ENCODE results near the gene RAB35. TPM values are rescaled to one million over a fixed set of nuclear protein-coding genes. Genes with fewer than 3 reads are reported as not detected.

RAB35 gene
- total RNA-seq, 1 experiment from 2014 or later, result 52.8 TPM

GRCh38 chr12:120103044-120103338 lies 13.6 kb downstream of the RAB35 start:
- POLR2A ChIA-PET (ENCODE audit: unreplicated experiment), result no interaction called here
- no peak for DNase-seq
- Histone ChIP-seq H3F3A (ENCODE audit: low read length, unreplicated experiment) (no peaks in the 10 kb centered on the region), H3K9me3 (ENCODE audit: low read length) (no peaks in the 10 kb centered on the region), H3K27ac (ENCODE audit: low read length) (no peak overlapping the region), H3K27me3 (ENCODE audit: low read length) (no peaks in the 10 kb centered on the region), H3K36me3 (ENCODE audit: low read depth, low read length) (peaks cover 36% of the 10 kb centered on the region), H3K79me2 (ENCODE audit: low read length) (peaks cover 79% of the 10 kb centered on the region), H4K20me1 (ENCODE audit: low read length) (peaks cover 43% of the 10 kb centered on the region), H3K4me1 (ENCODE audit: insufficient read depth, low read length) (no peaks in the 10 kb centered on the region), H3K4me2 (ENCODE audit: low read length) (no peak overlapping the region), H2AFZ (ENCODE audit: low read length) (no peak overlapping the region), H3K4me3 (ENCODE audit: low read length) (no peak overlapping the region), H3K9me2 (replicated peaks; ENCODE audit: low read length) (no peaks in the 10 kb centered on the region), H3K9ac (ENCODE audit: low read length) (no peak overlapping the region)
- no peak for TF ChIP-seq EZH2phosphoT487 (IDR thresholded peaks at IDR 0.05; ENCODE audit: borderline replicate concordance, low read length)
- TF ChIP-seq EZH2 (IDR thresholded peaks at IDR 0.05; ENCODE audit: low read length, unreplicated experiment), result no peak
- no peak for TF ChIP-seq CTCF (conservative IDR thresholded peaks at IDR 0.05; ENCODE audit: low read depth, low read length)
- intact Hi-C loops (cut with micrococcal nuclease), result no loop called here
- no peak for ATAC-seq
- CTCF ChIA-PET, result no interaction called here
- no TSS peak for BruUV-seq (replicated peaks)

- CTCF ChIA-PET, result no interaction called here
Observed at GRCh38 chr12:120102189-120103043, 14.1 kb downstream of the RAB35 start.

More at GRCh38 chr12:120102189-120103043, 14.1 kb downstream of the RAB35 start:
- no peak overlapping the region for H3K4me2 ChIP-seq (ENCODE audit: low read length)
- no TSS peak for BruUV-seq (replicated peaks)
- DNase-seq (no peak), ATAC-seq (no peak)
- peaks cover 74% of the 10 kb centered on the region for H3K79me2 ChIP-seq (ENCODE audit: low read length)
- no peak overlapping the region for H3K27ac ChIP-seq (ENCODE audit: low read length)
- H3F3A ChIP-seq (ENCODE audit: low read length, unreplicated experiment), result no peaks in the 10 kb centered on the region
- TF ChIP-seq EZH2phosphoT487 (IDR thresholded peaks at IDR 0.05; ENCODE audit: borderline replicate concordance, low read length) (no peak), EZH2 (IDR thresholded peaks at IDR 0.05; ENCODE audit: low read length, unreplicated experiment) (no peak), CTCF (conservative IDR thresholded peaks at IDR 0.05; ENCODE audit: low read depth, low read length) (no peak)
- no peak overlapping the region for H3K9ac ChIP-seq (ENCODE audit: low read length)
- H3K36me3 ChIP-seq (ENCODE audit: low read depth, low read length), result peaks cover 37% of the 10 kb centered on the region
- no peak overlapping the region for H2AFZ ChIP-seq (ENCODE audit: low read length)
- H3K27me3 ChIP-seq (ENCODE audit: low read length), result no peaks in the 10 kb centered on the region
- H3K9me3 ChIP-seq (ENCODE audit: low read length), result no peaks in the 10 kb centered on the region
- intact Hi-C loops (cut with micrococcal nuclease), result no loop called here
- no peaks in the 10 kb centered on the region for H3K9me2 ChIP-seq (replicated peaks; ENCODE audit: low read length)
- no peak overlapping the region for H3K4me3 ChIP-seq (ENCODE audit: low read length)
- POLR2A ChIA-PET (ENCODE audit: unreplicated experiment), result no interaction called here
- peaks cover 40% of the 10 kb centered on the region for H4K20me1 ChIP-seq (ENCODE audit: low read length)
- H3K4me1 ChIP-seq (ENCODE audit: insufficient read depth, low read length), result no peaks in the 10 kb centered on the region
